ENCODE data around the gene GIGYF2.

DNA sequence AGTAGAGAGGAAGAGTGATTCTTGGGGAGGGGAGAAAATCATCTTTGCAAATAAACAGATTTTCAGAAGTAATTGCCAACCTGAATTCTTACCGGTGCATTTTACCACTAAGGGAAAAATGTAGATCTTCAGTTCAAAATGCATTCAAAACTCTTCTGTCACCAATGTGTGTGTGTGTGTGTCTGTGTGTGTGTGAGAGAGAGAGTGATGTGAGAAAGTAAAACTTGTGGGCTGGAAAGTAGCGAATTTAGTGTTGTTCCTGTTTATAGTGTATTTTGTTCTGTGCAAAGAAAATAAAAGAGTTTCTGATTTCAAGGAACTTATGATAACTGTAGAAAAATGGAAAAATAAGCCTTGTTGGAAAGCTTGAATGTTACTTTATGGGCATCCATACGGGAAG, 52.2 kb downstream of the GIGYF2 start:
- TF ChIP-seq, protein P1, sequence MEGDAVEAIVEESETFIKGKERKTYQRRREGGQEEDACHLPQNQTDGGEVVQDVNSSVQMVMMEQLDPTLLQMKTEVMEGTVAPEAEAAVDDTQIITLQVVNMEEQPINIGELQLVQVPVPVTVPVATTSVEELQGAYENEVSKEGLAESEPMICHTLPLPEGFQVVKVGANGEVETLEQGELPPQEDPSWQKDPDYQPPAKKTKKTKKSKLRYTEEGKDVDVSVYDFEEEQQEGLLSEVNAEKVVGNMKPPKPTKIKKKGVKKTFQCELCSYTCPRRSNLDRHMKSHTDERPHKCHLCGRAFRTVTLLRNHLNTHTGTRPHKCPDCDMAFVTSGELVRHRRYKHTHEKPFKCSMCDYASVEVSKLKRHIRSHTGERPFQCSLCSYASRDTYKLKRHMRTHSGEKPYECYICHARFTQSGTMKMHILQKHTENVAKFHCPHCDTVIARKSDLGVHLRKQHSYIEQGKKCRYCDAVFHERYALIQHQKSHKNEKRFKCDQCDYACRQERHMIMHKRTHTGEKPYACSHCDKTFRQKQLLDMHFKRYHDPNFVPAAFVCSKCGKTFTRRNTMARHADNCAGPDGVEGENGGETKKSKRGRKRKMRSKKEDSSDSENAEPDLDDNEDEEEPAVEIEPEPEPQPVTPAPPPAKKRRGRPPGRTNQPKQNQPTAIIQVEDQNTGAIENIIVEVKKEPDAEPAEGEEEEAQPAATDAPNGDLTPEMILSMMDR (IDR thresholded peaks at IDR 0.05; ENCODE audit: low read depth, low read length): no peak
- TF ChIP-seq EZH2phosphoT487 (IDR thresholded peaks at IDR 0.05; ENCODE audit: low read depth): no peak

All from OCI-LY3 (cell line).